CD14-positive monocyte (primary cell): ENCODE measurements around the gene BDH2. TPM values are rescaled to one million over a fixed set of nuclear protein-coding genes. Genes with fewer than 3 reads are reported as not detected.

Experiments used
- DNase-seq, 3 donors: peaks; one replicate each; pipeline ENCODE4 v3.0.0-alpha.2; 2011 to 2022
- H2AFZ ChIP-seq: 2 replicates; pipeline ENCODE4 v1.6.0; 2012; ENCODE audit warnings: mild to moderate bottlenecking, low read depth, low read length, inconsistent platforms; ENCODE audit not compliant: insufficient read depth, poor library complexity, severe bottlenecking
- H3K27ac ChIP-seq, 2 donors: 1 replicate in 1 of 2; 2 replicates in 1 of 2; pipeline ENCODE4 v1.5.1; 2012 to 2013; ENCODE audit warnings: low read length in 2 of 2, control low read depth in 1 of 2, inconsistent platforms in 1 of 2, low read depth in 1 of 2, mild to moderate bottlenecking in 1 of 2
- H3K27me3 ChIP-seq, 2 donors: one replicate each; pipeline versions ENCODE4 v1.6.0 to v1.6.1; 2011 to 2013; ENCODE audit warnings: low read length in 2 of 2; ENCODE audit not compliant: control insufficient read depth in 2 of 2, insufficient read depth in 2 of 2
- H3K36me3 ChIP-seq, 2 donors: replicated peaks in 1 of 2; 1 replicate in 1 of 2; 2 replicates in 1 of 2; pipeline versions ENCODE4 v1.5.1 to v1.6.1; 2012 to 2013; ENCODE audit warnings: low read length in 2 of 2, control low read depth in 1 of 2, inconsistent platforms in 1 of 2, mild to moderate bottlenecking in 1 of 2; ENCODE audit not compliant: insufficient read depth in 2 of 2, control insufficient read depth in 1 of 2
- H3K4me1 ChIP-seq, 2 donors: 1 replicate in 1 of 2; 2 replicates in 1 of 2; pipeline versions ENCODE4 v1.5.1 to v1.6.1; 2012 to 2013; ENCODE audit warnings: low read length in 2 of 2, control low read depth in 1 of 2, inconsistent platforms in 1 of 2, mild to moderate bottlenecking in 1 of 2, moderate library complexity in 1 of 2; ENCODE audit not compliant: insufficient read depth in 2 of 2, control insufficient read depth in 1 of 2
- H3K4me2 ChIP-seq: replicated peaks from 2 replicates; pipeline ENCODE3; 2012; ENCODE audit warnings: low read length, moderate library complexity, mild to moderate bottlenecking; ENCODE audit not compliant: poor library complexity, severe bottlenecking; ENCODE audit errors: extremely low read depth
- H3K4me3 ChIP-seq, 3 experiments: fragments of 200-600 bp in 1 of 3; sonication (generic) in 1 of 3; replicated peaks in 1 of 3; 1 replicate in 2 of 3; 2 replicates in 1 of 3; pipeline ENCODE4 v1.5.1; 2011 to 2013; ENCODE audit warnings: low read length in 3 of 3, mild to moderate bottlenecking in 3 of 3, control low read depth in 2 of 3, low read depth in 2 of 3, inconsistent platforms in 1 of 3, moderate library complexity in 1 of 3
- H3K79me2 ChIP-seq: 2 replicates; pipeline ENCODE4 v1.6.0; 2012; ENCODE audit warnings: mild to moderate bottlenecking, control low read depth, inconsistent platforms, low read length, moderate library complexity; ENCODE audit not compliant: insufficient read depth
- H3K9ac ChIP-seq: 2 replicates; pipeline ENCODE4 v1.6.0; 2017; ENCODE audit warnings: low read length, mild to moderate bottlenecking; ENCODE audit not compliant: insufficient read depth, poor library complexity, severe bottlenecking
- H3K9me3 ChIP-seq, 2 donors: replicated peaks in 1 of 2; 1 replicate in 1 of 2; 2 replicates in 1 of 2; pipeline versions ENCODE4 v1.5.1 to v1.6.1; 2012 to 2013; ENCODE audit warnings: low read length in 2 of 2, control low read depth in 1 of 2; ENCODE audit not compliant: control insufficient read depth in 1 of 2, insufficient read depth in 1 of 2
- H4K20me1 ChIP-seq: 2 replicates; pipeline ENCODE4 v1.6.0; 2012; ENCODE audit warnings: mild to moderate bottlenecking, low read length, control low read depth, moderate library complexity; ENCODE audit not compliant: insufficient read depth
- H3K27ac Mint-ChIP-seq, 7 donors: one replicate each; pipeline ENCODE4 v1.8.0; 2020; ENCODE audit warnings: mild to moderate bottlenecking in 7 of 7, mixed read lengths in 7 of 7, moderate library complexity in 6 of 7, inconsistent platforms in 2 of 7
- H3K27me3 Mint-ChIP-seq, 3 donors: one replicate each; pipeline ENCODE4 v1.8.0; 2021 to 2022; ENCODE audit warnings: low read depth in 3 of 3, mild to moderate bottlenecking in 3 of 3, mixed read lengths in 3 of 3, moderate library complexity in 3 of 3, inconsistent platforms in 1 of 3
- H3K36me3 Mint-ChIP-seq, 2 donors: one replicate each; pipeline ENCODE4 v1.8.0; 2020; ENCODE audit warnings: mixed read lengths in 2 of 2, inconsistent platforms in 1 of 2, mild to moderate bottlenecking in 1 of 2
- H3K4me1 Mint-ChIP-seq: one replicate; pipeline ENCODE4 v1.8.0; 2020; ENCODE audit warnings: mild to moderate bottlenecking, mixed read lengths
- H3K4me3 Mint-ChIP-seq, 2 donors: one replicate each; pipeline ENCODE4 v1.8.0; 2020; ENCODE audit warnings: mild to moderate bottlenecking in 2 of 2, mixed read lengths in 2 of 2, moderate library complexity in 1 of 2
- H3K9me3 Mint-ChIP-seq, 7 donors: one replicate each; pipeline ENCODE4 v1.8.0; 2020 to 2022; ENCODE audit warnings: mixed read lengths in 7 of 7, mild to moderate bottlenecking in 6 of 7, moderate library complexity in 6 of 7, inconsistent platforms in 2 of 7
- WGBS: methylation state at CpG from one replicate; pipeline ENCODE4 v1.1.5; 2013; ENCODE audit warnings: missing lambda C conversion rate; ENCODE audit not compliant: insufficient coverage; 5-methylcytosine and 5-hydroxymethylcytosine counted together
- intact Hi-C, 2 donors: fragments of 100-400 bp; cut with micrococcal nuclease; formaldehyde crosslinking; loops; one replicate each; pipeline versions ENCODE4 v1.15.0 to v1.15.1; 2023
- polyA plus RNA-seq, 3 donors: library from polyadenylated mRNA; depleted of rRNA in 1 of 3; unstranded in 2 of 3; stranded (reverse) in 1 of 3; fragments of 300-500 nt in 2 of 3; fragments of >200 nt in 1 of 3; fragmentation: Illumina TruSeq in 2 of 3; gene quantifications; 1 replicate in 2 of 3; 2 replicates in 1 of 3; pipeline ENCODE4 v1.2.3, GENCODE V29; 2012 to 2021
- TF ChIP-seq, protein P1 (sequence below): fragments of 200-600 bp; IDR thresholded peaks from one replicate; pipeline ENCODE4 v1.8.0; 2022; ENCODE audit warnings: antibody characterized with exemption, mild to moderate bottlenecking

The BDH2 gene
- polyA plus RNA-seq, 3 donors = 6.2 to 8.5 (median 6.8) TPM

- peaks cover 25 to 33% of the 10 kb centered on the region in 2 donors for H3K4me1 ChIP-seq
- H3K4me2 ChIP-seq = peak overlapping the region; percentile 87
- peak; percentile 71 to 92 (median 88) for DNase-seq
- Mint-ChIP-seq H3K27ac (peak overlapping the region in 6 of 7 donors; percentile 17 to 85 (median 74)), H3K9me3 (no peaks in the 10 kb centered on the region), H3K27me3 (peaks cover 11 to 18% (median 17%) of the 10 kb centered on the region in 3 donors), H3K4me1 (peaks cover 29% of the 10 kb centered on the region), H3K36me3 (peaks cover 0 to 2% of the 10 kb centered on the region in 2 donors), H3K4me3 (peak overlapping the region; percentile 31 to 95)
- H3K79me2 ChIP-seq = no peaks in the 10 kb centered on the region
- H3K27me3 ChIP-seq = peaks cover 3 to 12% of the 10 kb centered on the region in 2 donors
- no CpG with 5 or more reads among the region's 9 CpGs for WGBS
- no peaks in the 10 kb centered on the region for H3K36me3 ChIP-seq
- no peak overlapping the region for H3K9ac ChIP-seq
- peak overlapping the region in 1 of 3 experiments; percentile 72 for H3K4me3 ChIP-seq
- no peak overlapping the region for H2AFZ ChIP-seq
- no peaks in the 10 kb centered on the region for H3K9me3 ChIP-seq
- H4K20me1 ChIP-seq = no peaks in the 10 kb centered on the region
- TF ChIP-seq, protein P1, sequence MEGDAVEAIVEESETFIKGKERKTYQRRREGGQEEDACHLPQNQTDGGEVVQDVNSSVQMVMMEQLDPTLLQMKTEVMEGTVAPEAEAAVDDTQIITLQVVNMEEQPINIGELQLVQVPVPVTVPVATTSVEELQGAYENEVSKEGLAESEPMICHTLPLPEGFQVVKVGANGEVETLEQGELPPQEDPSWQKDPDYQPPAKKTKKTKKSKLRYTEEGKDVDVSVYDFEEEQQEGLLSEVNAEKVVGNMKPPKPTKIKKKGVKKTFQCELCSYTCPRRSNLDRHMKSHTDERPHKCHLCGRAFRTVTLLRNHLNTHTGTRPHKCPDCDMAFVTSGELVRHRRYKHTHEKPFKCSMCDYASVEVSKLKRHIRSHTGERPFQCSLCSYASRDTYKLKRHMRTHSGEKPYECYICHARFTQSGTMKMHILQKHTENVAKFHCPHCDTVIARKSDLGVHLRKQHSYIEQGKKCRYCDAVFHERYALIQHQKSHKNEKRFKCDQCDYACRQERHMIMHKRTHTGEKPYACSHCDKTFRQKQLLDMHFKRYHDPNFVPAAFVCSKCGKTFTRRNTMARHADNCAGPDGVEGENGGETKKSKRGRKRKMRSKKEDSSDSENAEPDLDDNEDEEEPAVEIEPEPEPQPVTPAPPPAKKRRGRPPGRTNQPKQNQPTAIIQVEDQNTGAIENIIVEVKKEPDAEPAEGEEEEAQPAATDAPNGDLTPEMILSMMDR = no peak
- peak overlapping the region in 1 of 2 donors; percentile 17 for H3K27ac ChIP-seq
- intact Hi-C loops = no loop called here
These were observed 24.7 kb downstream of the BDH2 start for GRCh38 chr4:103074744-103075434.

- intact Hi-C loops = no loop called here
- H3K9me3 Mint-ChIP-seq = no peaks in the 10 kb centered on the region
- Histone ChIP-seq H2AFZ (no peak overlapping the region), H3K27ac (no peak overlapping the region), H4K20me1 (no peaks in the 10 kb centered on the region), H3K27me3 (peaks cover 3 to 12% of the 10 kb centered on the region in 2 donors), H3K79me2 (no peaks in the 10 kb centered on the region), H3K36me3 (no peaks in the 10 kb centered on the region), H3K9ac (no peak overlapping the region), H3K4me1 (peaks cover 25 to 33% of the 10 kb centered on the region in 2 donors), H3K9me3 (no peaks in the 10 kb centered on the region), H3K4me2 (peak overlapping the region; percentile 87), H3K4me3 (no peak overlapping the region)
- H3K27me3 Mint-ChIP-seq = peaks cover 11 to 18% (median 17%) of the 10 kb centered on the region in 3 donors
- WGBS = no CpG with 5 or more reads among the region's 2 CpGs
- TF ChIP-seq, protein P1 = no peak
- peaks cover 0 to 2% of the 10 kb centered on the region in 2 donors for H3K36me3 Mint-ChIP-seq
- DNase-seq = no peak
- peaks cover 29% of the 10 kb centered on the region for H3K4me1 Mint-ChIP-seq
- peak overlapping the region in 2 of 7 donors; percentile 17 to 49 for H3K27ac Mint-ChIP-seq
- no peak overlapping the region for H3K4me3 Mint-ChIP-seq
These were observed 25.7 kb downstream of the BDH2 start for GRCh38 chr4:103073792-103074438.
